Activated T-helper 2 cell treated with anti-CD3 and anti-CD28 coated beads, Interferon-gamma antibody, Interleukin-2, Interleukin-4, amounts not matched to agents 10 μg/mL and 5 μg/mL and 100 μg/mL, durations not matched to agents 14 hours and 24 hours and 36 hours (primary cell): ENCODE measurements around the gene NUP98. TPM values are rescaled to one million over a fixed set of nuclear protein-coding genes. Genes with fewer than 3 reads are reported as not detected.

Experiments
- DNase-seq: peaks from one replicate; pipeline ENCODE4 v3.0.0; 2021; ENCODE audit warnings: low spot score
- H3K27ac Mint-ChIP-seq: one replicate; pipeline ENCODE4 v1.8.0; 2021; ENCODE audit warnings: mixed read lengths
- H3K27me3 Mint-ChIP-seq: one replicate; pipeline ENCODE4 v1.8.0; 2021; ENCODE audit warnings: low read depth, mixed read lengths
- H3K36me3 Mint-ChIP-seq: one replicate; pipeline ENCODE4 v1.8.0; 2021; ENCODE audit warnings: low read depth, mixed read lengths
- H3K4me1 Mint-ChIP-seq: one replicate; pipeline ENCODE4 v1.8.0; 2021; ENCODE audit warnings: low read depth, mixed read lengths
- H3K4me3 Mint-ChIP-seq: one replicate; pipeline ENCODE4 v1.8.0; 2021; ENCODE audit warnings: low read depth, mild to moderate bottlenecking, moderate library complexity, mixed read lengths
- H3K9me3 Mint-ChIP-seq: one replicate; pipeline ENCODE4 v1.8.0; 2021; ENCODE audit warnings: mixed read lengths
- intact Hi-C: fragments of 100-400 bp; cut with micrococcal nuclease; formaldehyde crosslinking; loops from one replicate; pipeline ENCODE4 v1.15.1; 2023
- total RNA-seq: library from RNA; stranded (reverse); gene quantifications from 2 replicates; pipeline ENCODE4 v1.2.3, GENCODE V29; 2022

NUP98 gene
- total RNA-seq: 123 and 131 TPM in 2 replicates

DNA sequence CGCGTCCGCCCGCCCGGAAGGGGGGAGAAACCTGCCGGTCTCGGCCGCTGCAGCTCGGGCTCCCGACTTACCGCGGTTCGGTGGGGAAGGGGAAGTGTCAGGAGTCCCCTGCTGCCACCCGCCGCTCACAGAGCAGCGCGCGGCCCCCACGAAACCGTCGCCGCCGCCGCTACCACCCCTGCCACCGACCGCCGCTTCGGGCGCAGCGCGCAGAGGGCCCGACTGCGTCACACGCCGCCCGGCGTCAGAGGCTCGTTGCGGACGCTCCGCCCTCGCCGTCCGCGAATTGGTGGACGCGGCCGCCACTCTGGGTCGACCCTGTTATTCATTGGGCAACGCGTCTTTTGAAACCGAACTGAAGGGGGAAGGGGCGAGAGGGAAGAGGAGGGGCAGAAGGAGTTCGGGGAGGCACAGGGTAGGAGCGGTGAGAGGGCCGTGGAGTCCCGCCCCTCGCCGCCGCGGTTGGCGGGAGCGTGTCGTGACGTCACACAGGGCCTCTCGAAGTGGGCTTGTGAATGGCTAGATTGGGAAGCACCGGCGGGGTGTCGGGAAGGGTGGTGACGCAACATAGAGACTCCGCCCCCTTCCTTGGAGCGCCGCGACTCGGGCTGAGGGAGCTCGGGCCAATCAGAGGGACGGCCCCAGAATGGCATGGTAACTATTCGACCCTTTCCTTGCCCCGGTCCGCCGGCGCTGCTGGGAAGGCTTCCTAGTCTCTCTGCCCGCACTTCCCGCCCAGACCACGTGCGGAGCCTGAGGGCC lies at the start of gene NUP98:
NUP98 (minus strand) TSS at position 226 of the 762 bp plus-strand sequence. CDS start 15,437 bp downstream, outside the sequence.
- Mint-ChIP-seq H3K27me3 (no peaks in the 10 kb centered on the region), H3K4me1 (peaks cover 33% of the 10 kb centered on the region), H3K27ac (peak within 1 kb of the TSS; percentile 95), H3K9me3 (no peaks in the 10 kb centered on the region), H3K4me3 (peak within 1 kb of the TSS; percentile 98), H3K36me3 (peaks cover 40% of the 10 kb centered on the region)
- intact Hi-C loops: loop anchor here (1.0 to 5.0 kb wide), 5 partner anchors 11 to 1395 kb away; partner anchors contain the start of genes PGAP2, RHOG, RRM1 and TSSC4
- peak; percentile 100 for DNase-seq

DNA sequence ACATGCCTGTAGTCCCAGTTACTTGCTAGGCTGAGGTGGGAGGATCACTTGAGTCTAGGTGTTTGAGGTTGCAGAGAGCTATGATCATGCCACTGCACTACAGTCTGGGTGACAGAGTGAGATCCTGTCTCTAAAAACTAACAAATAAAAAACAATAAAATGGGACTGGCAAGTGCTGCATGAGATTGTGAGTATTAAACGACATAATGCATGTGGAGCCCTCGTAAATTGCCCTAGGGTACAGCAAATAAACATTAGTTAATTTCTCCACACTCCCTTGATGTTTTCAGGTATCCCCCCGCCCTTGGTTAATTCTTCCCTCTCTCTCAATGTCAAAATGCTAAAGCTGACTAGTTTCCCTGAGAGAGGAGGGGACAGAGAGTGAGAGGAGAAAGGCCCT lies 48.3 kb upstream of the NUP98 start:
- H3K4me3 Mint-ChIP-seq: no peak overlapping the region
- H3K36me3 Mint-ChIP-seq: no peaks in the 10 kb centered on the region
- no peak overlapping the region for H3K27ac Mint-ChIP-seq
- H3K27me3 Mint-ChIP-seq: no peaks in the 10 kb centered on the region
- intact Hi-C loops: no loop called here
- no peak for DNase-seq
- H3K4me1 Mint-ChIP-seq: peaks cover 44% of the 10 kb centered on the region
- no peaks in the 10 kb centered on the region for H3K9me3 Mint-ChIP-seq

DNA sequence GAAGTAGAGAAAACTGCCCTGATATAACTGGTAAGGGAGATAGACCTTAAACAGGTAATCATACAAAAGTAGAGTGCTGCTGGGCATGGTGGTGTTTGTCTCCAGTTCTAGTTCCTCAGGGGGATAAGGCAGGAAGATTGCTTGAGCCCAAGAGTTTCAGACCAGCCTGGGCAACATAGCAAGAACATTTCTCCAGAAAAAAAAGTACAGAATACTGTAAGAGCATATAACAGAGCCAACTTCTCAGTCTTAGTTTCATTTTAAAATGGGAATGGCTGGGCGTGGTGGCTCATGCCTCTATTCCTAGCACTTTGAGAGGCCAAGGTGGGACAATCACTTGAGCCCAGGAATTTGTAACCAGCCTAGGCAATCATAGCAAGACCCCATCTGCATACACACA lies 47.9 kb upstream of the NUP98 start:
- Mint-ChIP-seq H3K27ac (no peak overlapping the region), H3K4me3 (no peak overlapping the region), H3K9me3 (no peaks in the 10 kb centered on the region), H3K27me3 (no peaks in the 10 kb centered on the region), H3K4me1 (peaks cover 44% of the 10 kb centered on the region), H3K36me3 (peaks cover under 1% of the 10 kb centered on the region)
- no peak for DNase-seq
- intact Hi-C loops: no loop called here

DNA sequence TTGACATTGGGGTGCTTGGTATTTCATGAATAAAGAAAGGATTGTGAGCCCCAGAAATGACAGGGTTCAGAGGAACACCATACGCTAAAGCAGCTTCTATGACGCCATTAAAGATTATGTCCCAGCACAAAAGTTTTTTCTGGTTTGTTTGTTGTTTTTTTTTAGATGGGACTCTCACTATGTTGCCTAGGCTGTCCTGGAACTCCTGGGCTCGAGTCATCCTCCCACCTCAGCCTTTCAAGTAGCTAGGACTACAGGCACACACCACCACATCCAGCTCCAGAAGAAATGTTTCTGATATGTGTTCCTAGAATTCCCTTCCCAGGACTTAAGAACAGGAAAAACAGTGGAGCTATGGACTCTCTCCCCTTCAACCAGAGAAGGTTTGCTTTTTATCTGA lies 46.0 kb upstream of the NUP98 start:
- no peaks in the 10 kb centered on the region for H3K9me3 Mint-ChIP-seq

DNA sequence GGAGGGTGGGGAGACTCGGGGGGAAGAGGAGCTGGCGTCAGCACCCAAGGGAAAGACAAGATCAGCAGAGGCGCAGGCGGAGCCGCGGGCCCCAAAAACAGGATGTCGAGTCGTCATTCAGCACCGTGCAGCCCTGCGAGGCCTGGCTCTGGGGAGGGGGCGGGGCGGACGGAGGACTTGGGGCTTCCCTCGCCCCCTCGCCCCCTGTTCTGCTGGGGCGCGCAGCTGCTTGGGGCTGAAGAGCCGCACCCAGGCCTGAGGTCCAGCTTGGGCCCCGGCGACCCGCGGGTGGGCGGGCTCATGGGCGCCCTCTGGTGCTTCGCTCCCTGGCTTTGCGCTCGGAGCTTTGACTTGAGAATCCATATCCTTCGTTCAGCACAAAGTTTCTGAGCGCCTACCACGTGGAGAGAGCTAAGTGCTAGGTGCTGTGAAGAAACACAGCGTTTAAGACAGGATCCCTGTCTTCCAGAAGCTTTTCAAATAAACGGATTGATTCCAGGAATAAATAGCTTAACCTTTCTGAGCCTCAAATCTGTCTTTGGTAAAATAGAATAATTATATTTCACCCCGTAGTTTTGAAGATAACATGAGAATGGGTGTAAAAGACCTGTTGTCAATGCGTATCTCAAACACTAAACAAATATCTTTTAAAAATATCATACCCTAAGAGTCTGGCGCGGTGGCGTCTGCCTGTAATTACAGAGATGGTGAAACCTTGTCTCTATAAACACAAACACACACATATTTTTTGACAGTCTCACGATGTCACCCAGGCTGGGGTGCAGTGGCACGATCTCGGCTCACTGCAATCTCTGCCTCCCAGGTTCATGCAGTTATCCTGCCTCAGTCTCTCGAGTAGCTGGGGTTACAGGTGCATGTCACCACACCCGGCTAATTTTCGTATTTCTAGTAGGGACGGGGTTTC lies 44.3 kb upstream of the NUP98 start:
- Mint-ChIP-seq H3K36me3 (peaks cover 34% of the 10 kb centered on the region), H3K27me3 (no peaks in the 10 kb centered on the region), H3K4me1 (peaks cover 54% of the 10 kb centered on the region), H3K9me3 (no peaks in the 10 kb centered on the region), H3K27ac (peak overlapping the region; percentile 88), H3K4me3 (peak overlapping the region; percentile 77)
- intact Hi-C loops: loop anchor here (1.0 to 2.0 kb wide), 4 partner anchors 13 to 253 kb away; partner anchors contain the start of genes NUP98 and RRM1
- peak; percentile 91 for DNase-seq

More for the DNA sequence above, 46.0 kb upstream of the NUP98 start:
- intact Hi-C loops: no loop called here
- peaks cover 41% of the 10 kb centered on the region for H3K4me1 Mint-ChIP-seq
- no peak overlapping the region for H3K4me3 Mint-ChIP-seq
- H3K27ac Mint-ChIP-seq: peak overlapping the region; percentile 74
- no peaks in the 10 kb centered on the region for H3K27me3 Mint-ChIP-seq
- H3K36me3 Mint-ChIP-seq: peaks cover 20% of the 10 kb centered on the region
- DNase-seq: no peak

DNA sequence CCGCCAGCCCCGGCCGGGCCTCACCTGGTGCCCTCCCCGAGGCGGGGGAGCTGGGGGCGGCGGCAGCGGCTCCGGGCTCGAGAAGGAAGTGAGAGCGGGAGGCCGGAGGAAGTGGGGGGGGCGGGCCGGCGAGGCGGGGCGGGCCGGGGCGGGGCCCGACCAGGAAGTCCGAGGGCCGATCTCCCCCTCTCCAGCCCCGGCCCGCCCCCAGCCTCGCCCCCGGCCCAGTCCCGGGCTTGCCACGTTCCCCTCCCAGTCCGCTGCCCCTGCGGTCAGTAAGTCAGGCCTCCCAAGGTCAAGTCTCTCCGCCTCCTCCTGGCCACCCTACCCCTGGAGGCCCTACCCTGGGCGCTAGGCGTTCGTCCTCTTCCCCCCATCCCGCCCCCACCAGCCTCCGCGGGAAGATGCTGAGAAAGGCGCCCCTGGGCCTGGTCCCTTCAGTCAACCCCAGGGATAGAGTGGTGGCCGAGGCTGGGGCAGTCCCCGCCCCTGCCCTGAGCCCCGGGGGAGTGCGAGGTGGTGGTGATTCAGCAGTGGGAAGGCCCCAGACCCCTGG lies 43.6 kb upstream of the NUP98 start, which contains the start of gene RHOG:
RHOG (minus strand) TSS at position 90 of the 556 bp plus-strand sequence. CDS start 12,821 bp downstream, outside the sequence.
- DNase-seq: no peak
- no peaks in the 10 kb centered on the region for H3K27me3 Mint-ChIP-seq
- peak within 1 kb of the TSS; percentile 88 for H3K27ac Mint-ChIP-seq
- no peaks in the 10 kb centered on the region for H3K9me3 Mint-ChIP-seq
- intact Hi-C loops: loop anchor here (1.0 to 2.0 kb wide), 4 partner anchors 13 to 253 kb away; partner anchors contain the start of genes NUP98 and RRM1
- H3K4me3 Mint-ChIP-seq: peak within 1 kb of the TSS; percentile 98
- peaks cover 55% of the 10 kb centered on the region for H3K4me1 Mint-ChIP-seq
- peaks cover 35% of the 10 kb centered on the region for H3K36me3 Mint-ChIP-seq

DNA sequence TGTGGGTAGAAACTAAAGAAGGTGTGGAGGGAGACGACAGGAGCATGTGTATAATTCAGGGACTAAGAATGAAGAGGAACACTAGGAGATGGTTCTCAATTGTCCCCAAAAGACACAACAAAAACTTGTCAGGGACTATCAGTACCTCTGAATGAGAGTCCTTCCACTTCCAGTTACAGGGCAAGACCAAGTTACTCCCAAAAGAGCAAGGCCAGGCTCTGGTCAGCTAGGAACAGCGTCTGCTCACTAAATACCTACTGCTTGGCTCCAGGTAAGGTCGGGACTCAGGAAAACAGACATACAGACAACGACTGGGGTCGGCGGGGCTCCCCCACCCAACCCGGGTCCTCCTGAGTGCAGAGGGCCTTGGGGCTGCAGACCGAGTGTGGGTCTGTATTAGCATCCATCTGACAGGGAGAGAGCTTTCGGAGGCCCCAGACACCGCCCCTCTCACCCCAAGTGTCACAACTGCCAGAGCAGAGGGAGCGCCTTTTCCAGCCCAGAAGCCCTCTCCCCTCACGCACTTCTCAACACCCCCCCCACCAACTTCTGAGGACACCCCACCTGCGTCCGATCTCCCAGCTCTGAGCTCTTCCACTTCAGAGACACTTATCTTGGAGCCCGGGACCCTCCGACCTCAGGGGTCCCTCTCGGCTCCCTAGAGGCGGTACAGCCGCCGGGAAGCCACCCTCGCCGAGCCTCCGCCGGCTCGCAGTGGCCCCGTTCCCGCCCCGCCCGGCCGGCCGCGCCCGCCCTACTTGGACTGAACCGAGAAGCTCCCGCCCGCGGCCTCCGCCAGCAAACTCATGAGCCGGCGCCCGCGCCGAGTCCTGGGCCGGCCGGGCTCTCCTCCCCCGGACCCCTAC lies 42.9 kb upstream of the NUP98 start:
- DNase-seq: no peak
- Mint-ChIP-seq H3K4me1 (peaks cover 57% of the 10 kb centered on the region), H3K27me3 (no peaks in the 10 kb centered on the region), H3K27ac (peak overlapping the region; percentile 85), H3K36me3 (peaks cover 42% of the 10 kb centered on the region), H3K4me3 (peak overlapping the region; percentile 98), H3K9me3 (no peaks in the 10 kb centered on the region)
- intact Hi-C loops: loop anchor here (2.0 kb wide), 1 partner anchor 43 kb away; the partner anchor contains the start of gene NUP98

DNA sequence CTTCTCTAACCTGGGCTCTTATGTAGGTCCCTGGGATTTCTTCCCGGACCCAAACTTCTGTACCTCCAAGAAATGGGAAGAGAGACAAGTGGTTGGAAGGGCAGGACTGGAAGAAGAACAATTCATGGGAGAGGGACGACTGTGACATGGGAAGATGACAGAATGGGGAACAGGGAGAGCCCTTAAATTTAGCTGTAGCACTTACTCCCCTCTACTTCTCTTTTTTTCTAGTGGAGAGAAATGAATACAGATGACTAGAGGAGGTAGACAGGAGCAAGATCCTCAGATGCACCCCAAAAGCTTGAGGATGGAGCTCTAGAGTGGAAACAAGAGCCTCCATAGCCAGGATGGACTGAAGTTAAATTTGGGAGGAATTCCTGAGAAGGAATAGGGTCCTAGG lies 41.1 kb upstream of the NUP98 start:
- peak overlapping the region; percentile 85 for H3K27ac Mint-ChIP-seq
- no peaks in the 10 kb centered on the region for H3K9me3 Mint-ChIP-seq
- H3K27me3 Mint-ChIP-seq: no peaks in the 10 kb centered on the region
- DNase-seq: no peak
- intact Hi-C loops: no loop called here
- H3K4me1 Mint-ChIP-seq: peaks cover 60% of the 10 kb centered on the region
- peaks cover 60% of the 10 kb centered on the region for H3K36me3 Mint-ChIP-seq
- H3K4me3 Mint-ChIP-seq: peak overlapping the region; percentile 98

DNA sequence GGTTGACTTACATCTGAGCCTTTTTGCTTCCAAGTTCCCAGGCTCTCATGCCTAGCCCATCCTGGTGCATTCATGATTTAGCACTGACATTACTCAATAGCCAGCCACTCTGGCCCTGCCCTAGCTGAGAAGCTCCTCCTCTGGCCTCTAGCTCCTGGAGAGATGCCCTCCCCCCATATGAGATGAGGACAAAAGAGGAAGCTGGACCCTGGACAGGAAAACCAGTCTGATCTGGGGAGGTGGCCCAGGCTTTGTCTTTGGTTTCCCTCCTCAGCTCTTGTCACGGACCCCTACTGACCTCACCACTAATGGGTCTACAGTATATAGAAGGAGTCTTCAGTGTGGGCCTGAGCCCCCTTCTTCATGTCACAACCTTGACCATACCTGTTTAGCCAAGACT lies 40.4 kb upstream of the NUP98 start:
- Mint-ChIP-seq H3K27ac (peak overlapping the region; percentile 85), H3K4me1 (peaks cover 59% of the 10 kb centered on the region), H3K4me3 (peak overlapping the region; percentile 98), H3K27me3 (no peaks in the 10 kb centered on the region), H3K36me3 (peaks cover 67% of the 10 kb centered on the region), H3K9me3 (no peaks in the 10 kb centered on the region)
- intact Hi-C loops: no loop called here
- DNase-seq: no peak

DNA sequence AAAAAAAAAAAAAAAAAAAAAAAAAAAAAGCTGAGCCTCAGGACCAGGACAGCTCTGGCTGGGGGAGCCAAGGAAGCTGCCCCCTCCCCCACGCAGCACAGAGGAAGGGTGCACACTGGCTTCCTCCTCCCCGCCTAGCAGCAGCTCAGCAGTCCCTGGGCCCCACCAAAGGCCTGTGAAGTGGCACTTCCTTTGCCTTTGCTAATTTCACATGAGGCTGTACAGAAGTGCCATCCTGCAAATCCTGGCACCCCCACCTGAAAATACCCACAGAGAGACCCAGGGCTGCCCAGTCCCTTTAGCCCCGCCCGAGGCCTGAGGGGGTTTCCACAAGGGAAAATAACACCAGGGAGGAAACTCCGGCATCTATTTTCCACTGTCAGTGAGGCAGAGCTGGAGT lies 39.5 kb upstream of the NUP98 start:
- DNase-seq: no peak
- Mint-ChIP-seq H3K9me3 (no peaks in the 10 kb centered on the region), H3K4me1 (peaks cover 63% of the 10 kb centered on the region), H3K4me3 (peak overlapping the region; percentile 98), H3K36me3 (peaks cover 68% of the 10 kb centered on the region), H3K27me3 (no peaks in the 10 kb centered on the region), H3K27ac (peak overlapping the region; percentile 85)
- intact Hi-C loops: no loop called here

DNA sequence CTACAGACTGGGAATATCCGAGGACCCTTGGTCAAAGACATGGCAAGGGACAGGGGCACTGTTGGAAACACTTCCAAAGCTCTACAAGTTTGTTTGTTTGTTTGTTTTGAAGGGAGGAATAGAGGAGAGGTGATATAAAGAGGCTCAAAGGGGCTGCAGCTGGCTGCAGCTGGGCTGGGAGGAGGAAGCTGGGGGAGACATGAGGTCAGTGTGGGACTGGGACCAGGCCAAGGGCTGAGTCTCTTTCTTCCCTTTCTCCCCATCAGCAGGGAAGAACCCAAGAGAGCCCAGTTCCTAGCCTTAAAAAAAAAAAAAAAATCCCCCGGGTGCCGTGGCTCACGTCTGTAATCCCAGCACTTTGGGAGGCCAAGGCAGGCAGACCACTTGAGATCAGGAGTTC lies 38.4 kb upstream of the NUP98 start:
- Mint-ChIP-seq H3K9me3 (no peaks in the 10 kb centered on the region), H3K27me3 (no peaks in the 10 kb centered on the region), H3K4me3 (peak overlapping the region; percentile 79), H3K27ac (peak overlapping the region; percentile 62), H3K4me1 (peaks cover 74% of the 10 kb centered on the region), H3K36me3 (peaks cover 79% of the 10 kb centered on the region)
- no peak for DNase-seq
- intact Hi-C loops: no loop called here
